ENCODE data around the gene THEMIS2.

DNA sequence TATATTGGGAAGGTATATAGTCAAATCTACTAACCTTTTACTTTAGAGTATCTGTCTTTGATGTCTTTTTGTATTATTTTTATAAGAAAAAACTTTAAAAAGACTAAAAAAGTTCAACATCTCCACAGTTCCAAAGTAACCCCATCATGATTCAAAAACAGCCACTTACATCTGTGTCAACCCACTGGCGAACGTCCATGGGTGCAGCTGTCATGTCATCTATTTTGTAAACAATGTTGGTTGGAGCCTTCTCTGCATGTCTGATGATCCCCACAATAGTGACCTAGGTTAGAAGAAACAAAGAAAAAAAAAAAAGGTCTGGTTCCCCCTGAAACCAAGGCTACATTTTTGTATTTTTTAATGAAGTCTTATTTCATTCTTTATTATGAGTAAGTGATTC is 34.4 kb downstream of the THEMIS2 start:
- TF ChIP-seq POLR2AphosphoS5 (IDR thresholded peaks at IDR 0.05; ENCODE audit: low read depth, low read length) (no peak), POLR2A (IDR thresholded peaks at IDR 0.05; ENCODE audit: low read depth, low read length) (no peak)
